GM12878 (cell line): ENCODE data around the gene OTUD5. TPM values are rescaled to one million over a fixed set of nuclear protein-coding genes. Genes with fewer than 3 reads are reported as not detected.

Experiments used
- ATAC-seq: fragments of 200-7000 bp; cut with Tn5 transposase; 3 replicates; pipeline ENCODE4 v1.9.1; 2020; ENCODE audit warnings: mild to moderate bottlenecking, moderate library complexity
- BruUV-seq: library from RNA; stranded (reverse); fragments of 400-500 nt; replicated peaks from 2 replicates; lab custom pipeline; 2021; lab: Mats Ljungman, UMichigan
- CTCF ChIA-PET: fragments of 300-600 bp; sonication (Branson Sonifier 250); formaldehyde crosslinking; extraction: SDS; loops from one replicate; lab custom pipeline; 2021; ENCODE audit warnings: inconsistent platforms; lab: Yijun Ruan, JAX
- POLR2A ChIA-PET: fragments of 350-600 bp; formaldehyde crosslinking; extraction: SDS; loops from one replicate; lab custom pipeline; 2021; ENCODE audit warnings: inconsistent platforms; lab: Charles Lee
- RAD21 ChIA-PET: fragments of 300-600 bp; sonication (Branson Sonifier 250); formaldehyde crosslinking; loops from one replicate; lab custom pipeline; 2023; ENCODE audit warnings: antibody characterized with exemption; ENCODE audit not compliant: unreplicated experiment; lab: Charles Lee
- SMC1A ChIA-PET: fragments of 300-600 bp; sonication (Branson Sonifier 250); formaldehyde crosslinking; loops from one replicate; lab custom pipeline; 2023; ENCODE audit not compliant: unreplicated experiment, uncharacterized antibody; lab: Charles Lee
- DNase-seq: peaks from one replicate; pipeline ENCODE4 v3.0.0-alpha.2; 2011; ENCODE audit warnings: low read depth, low spot score
- FAIRE-seq: peaks from 3 replicates; lab custom pipeline; 2011; peaks lifted over from hg19 to GRCh38; lab: Jason Lieb, UNC
- H2AFZ ChIP-seq: 2 replicates; pipeline ENCODE4 v1.6.0; 2011; ENCODE audit warnings: low read depth, low read length, control low read depth; ENCODE audit not compliant: control insufficient read depth
- H3K27ac ChIP-seq: 2 replicates; pipeline ENCODE4 v1.5.1; 2011; ENCODE audit warnings: control low read depth; ENCODE audit not compliant: control insufficient read depth, insufficient read depth
- H3K27me3 ChIP-seq, 2 experiments: replicated peaks in 1 of 2; 2 replicates each; pipeline versions ENCODE4 v1.6.0 to v1.6.1; 2011; ENCODE audit warnings: low read length in 1 of 2; ENCODE audit not compliant: control insufficient read depth in 2 of 2, insufficient read depth in 2 of 2
- H3K36me3 ChIP-seq, 2 experiments: 2 replicates each; pipeline ENCODE4 v1.5.1; 2011; ENCODE audit warnings: low read length in 1 of 2; ENCODE audit not compliant: control insufficient read depth in 2 of 2, insufficient read depth in 2 of 2
- H3K4me1 ChIP-seq: 2 replicates; pipeline ENCODE4 v1.6.1; 2011; ENCODE audit warnings: mild to moderate bottlenecking, low read length, moderate library complexity, mixed read lengths; ENCODE audit not compliant: control insufficient read depth, insufficient read depth
- H3K4me2 ChIP-seq: 2 replicates; pipeline ENCODE4 v1.6.0; 2011; ENCODE audit warnings: control low read depth; ENCODE audit not compliant: control insufficient read depth, insufficient read depth
- H3K4me3 ChIP-seq: fragments of 200-600 bp; sonication (generic); 2 replicates; pipeline ENCODE4 v1.5.1; 2016
- H3K79me2 ChIP-seq: 2 replicates; pipeline ENCODE4 v1.6.0; 2011; ENCODE audit warnings: low read length; ENCODE audit not compliant: control insufficient read depth, insufficient read depth
- H3K9ac ChIP-seq: 2 replicates; pipeline ENCODE4 v1.8.0; 2011; ENCODE audit warnings: low read length, control low read depth, mixed read lengths; ENCODE audit not compliant: control insufficient read depth, insufficient read depth
- H3K9me3 ChIP-seq: replicated peaks from 3 replicates; pipeline ENCODE4 v1.5.1; 2011; ENCODE audit warnings: mild to moderate bottlenecking, low read length; ENCODE audit not compliant: control insufficient read depth, insufficient read depth
- H4K20me1 ChIP-seq: 2 replicates; pipeline ENCODE4 v1.6.0; 2011; ENCODE audit not compliant: control insufficient read depth, insufficient read depth
- CREM ChIP-seq: IDR thresholded peaks from 2 replicates; pipeline ENCODE4 v1.6.1; 2014; ENCODE audit warnings: antibody characterized with exemption, low read depth
- E2F4 ChIP-seq: IDR thresholded peaks from 2 replicates; pipeline ENCODE4 v1.6.1; 2012; ENCODE audit warnings: low read depth, low read length, improper control_type of control experiment
- NFIC ChIP-seq: IDR thresholded peaks from 2 replicates; pipeline ENCODE4 v1.6.1; 2012; ENCODE audit warnings: low read depth, mild to moderate bottlenecking, inconsistent platforms, low read length, moderate library complexity
- POLR2AphosphoS5 ChIP-seq: IDR thresholded peaks from 2 replicates; pipeline ENCODE4 v1.6.1; 2011; ENCODE audit warnings: mild to moderate bottlenecking, low read length, inconsistent platforms
- RBBP5 ChIP-seq: fragments of 200-600 bp; sonication (generic); conservative IDR thresholded peaks from 2 replicates; pipeline ENCODE4 v1.6.1; 2016
- SMARCA5 ChIP-seq: fragments of 450-650 bp; IDR thresholded peaks from 2 replicates; pipeline ENCODE4 v1.6.1; 2017; ENCODE audit warnings: mild to moderate bottlenecking
- SPI1 ChIP-seq: IDR thresholded peaks from 2 replicates; pipeline ENCODE4 v1.6.1; 2011; ENCODE audit warnings: low read depth, mild to moderate bottlenecking, low read length, moderate library complexity, borderline replicate concordance; ENCODE audit not compliant: insufficient read depth
- SRF ChIP-seq, 2 experiments: IDR thresholded peaks; 2 replicates each; pipeline ENCODE4 v1.6.1; 2011; ENCODE audit warnings: low read depth in 2 of 2, low read length in 2 of 2, mild to moderate bottlenecking in 1 of 2, moderate library complexity in 1 of 2
- SUZ12 ChIP-seq: fragments of 200-600 bp; sonication (generic); IDR thresholded peaks from one replicate; pipeline ENCODE4 v1.6.1; 2018; ENCODE audit warnings: antibody characterized with exemption, mild to moderate bottlenecking; ENCODE audit not compliant: unreplicated experiment
- TBL1XR1 ChIP-seq: IDR thresholded peaks from 2 replicates; pipeline ENCODE4 v1.6.1; 2012; ENCODE audit warnings: low read depth, low read length, improper control_type of control experiment
- ZNF592 ChIP-seq: fragments of 450-650 bp; IDR thresholded peaks from 2 replicates; pipeline ENCODE4 v1.6.1; 2017; ENCODE audit warnings: mild to moderate bottlenecking, moderate library complexity
- ZNF687 ChIP-seq: fragments of 450-650 bp; IDR thresholded peaks from 2 replicates; pipeline ENCODE4 v1.6.1; 2017; ENCODE audit warnings: mild to moderate bottlenecking, moderate library complexity
- WGBS: methylation state at CpG from one replicate; pipeline ENCODE4 v1.1.6; 2016; ENCODE audit warnings: low lambda C conversion rate; ENCODE audit not compliant: insufficient replicate concordance, insufficient coverage; ENCODE audit errors: missing lambda C conversion rate; 5-methylcytosine and 5-hydroxymethylcytosine counted together
- in situ Hi-C: fragments of 300-500 bp; cut with MboI; formaldehyde crosslinking; loops from 9 replicates; pipeline ENCODE4 v1.14.3; 2018; ENCODE audit warnings: mixed read lengths
- intact Hi-C: fragments of 100-400 bp; cut with micrococcal nuclease; formaldehyde crosslinking; loops from one replicate; pipeline ENCODE4 v1.14.2; 2022; ENCODE audit not compliant: unreplicated experiment
- polyA plus RNA-seq, 11 experiments: library from polyadenylated mRNA; depleted of rRNA in 4 of 11; unstranded in 6 of 11; stranded (reverse) in 5 of 11; fragments of >200 nt; fragmentation: Nextera tagmentation in 4 of 11; fragmentation: Illumina TruSeq in 1 of 11; extraction: Ambion mirVana in 4 of 11; extraction: Trizol in 1 of 11; gene quantifications; 1 replicate in 1 of 11; 2 replicates in 10 of 11; pipeline versions ENCODE4 v1.2.1 to v1.2.3, GENCODE V29; 2011 to 2016; ENCODE audit warnings: inconsistent platforms in 2 of 11, missing spikeins in 2 of 11, low read depth in 1 of 11
- total RNA-seq, 4 experiments: library from RNA; depleted of rRNA in 3 of 4; stranded (reverse); fragments of >200 nt in 3 of 4; fragmentation: Illumina TruSeq in 1 of 4; extraction: Trizol in 1 of 4; gene quantifications; 2 replicates each; pipeline versions ENCODE4 v1.2.1 to v1.2.3, GENCODE V29; 2013 to 2021

Gene OTUD5
- total and polyA plus RNA-seq, 10 of the 15 experiments (the other 5 are each of a cell fraction or from before 2014, with no cell fraction given): 2.0 to 50.3 (median 22.7) TPM

- Histone ChIP-seq H3K9ac (no peak overlapping the region), H3K27ac (peak overlapping the region; percentile 83), H2AFZ (no peak overlapping the region), H3K79me2 (peaks cover 24% of the 10 kb centered on the region), H3K4me3 (no peak overlapping the region), H4K20me1 (no peaks in the 10 kb centered on the region), H3K27me3 (no peaks in the 10 kb centered on the region), H3K4me2 (peak overlapping the region; percentile 38; the same call in 1 of the 2 replicates), H3K36me3 (peaks cover 2 to 8% of the 10 kb centered on the region in 2 experiments; a peak in 3 of 4 replicates), H3K4me1 (peaks cover 55% of the 10 kb centered on the region), H3K9me3 (no peaks in the 10 kb centered on the region; the same call in 2 of the 3 replicates)
- in situ Hi-C loops: loop anchor here (25.0 kb wide), 1 partner anchor 1722 kb away; the partner anchor contains the start of gene CDK16
- CTCF ChIA-PET: no interaction called here
- FAIRE-seq (no peak), ATAC-seq (no peak), DNase-seq (no peak)
- BruUV-seq: no TSS peak
- WGBS: 56% methylated on average over 7 of the region's 7 CpGs
- RAD21 ChIA-PET: no interaction called here
- POLR2A ChIA-PET: no interaction called here
- SMC1A ChIA-PET: no interaction called here
- intact Hi-C loops: loop anchor here (5.0 kb wide), 2 partner anchors 132 to 852 kb away; partner anchors contain the start of gene HDAC6
- TF ChIP-seq ZNF592 (no peak), E2F4 (no peak), TBL1XR1 (no peak), SPI1 (peak; percentile 25; the same call in 1 of the 2 replicates), SUZ12 (no peak), POLR2AphosphoS5 (0 out of 2 replicates have a peak, but pooled peaks have one; percentile 12), SMARCA5 (no peak), ZNF687 (0 out of 2 replicates have a peak, but pooled peaks have one; percentile 11), SRF (IDR thresholded peaks at IDR 0.05; ENCODE audit: low read depth in 2 of 2, low read length in 2 of 2) (no peak), RBBP5 (no peak), CREM (no peak), NFIC (no peak)
Observed at GRCh38 chrX:48934581-48935300, 22.7 kb downstream of the OTUD5 start.
